ENCODE data around the gene LPP. TPM values are rescaled to one million over a fixed set of nuclear protein-coding genes. Genes with fewer than 3 reads are reported as not detected.

Gene LPP
- total and polyA plus RNA-seq, 10 of the 15 experiments (the other 5 are each of a cell fraction or from before 2014, with no cell fraction given): under 0.01 to 0.62 (median 0.03) TPM

GRCh38 chr3:188446766-188447165 is 292.8 kb downstream of the LPP start:
- FAIRE-seq (no peak), ATAC-seq (peak; percentile 65), DNase-seq (ENCODE audit: low read depth, low spot score) (no peak)
- 0% methylated on average over 3 of the region's 3 CpGs for WGBS (ENCODE audit: insufficient coverage, insufficient replicate concordance, low lambda C conversion rate, missing lambda C conversion rate)
- POLR2A ChIA-PET: no interaction called here
- no TSS peak for BruUV-seq (replicated peaks)
- Histone ChIP-seq H2AFZ (ENCODE audit: control insufficient read depth, low read depth, low read length) (no peak overlapping the region), H3K9me3 (replicated peaks; ENCODE audit: control insufficient read depth, insufficient read depth, low read length) (no peaks in the 10 kb centered on the region; the same call in 2 of the 3 replicates), H3K4me3 (no peak overlapping the region), H3K4me1 (ENCODE audit: control insufficient read depth, insufficient read depth, low read length) (peaks cover 14% of the 10 kb centered on the region), H3K9ac (ENCODE audit: control insufficient read depth, insufficient read depth, low read length) (no peak overlapping the region), H3K79me2 (ENCODE audit: control insufficient read depth, insufficient read depth, low read length) (no peaks in the 10 kb centered on the region), H3K27me3 (replicated peaks in 1 of 2; ENCODE audit: control insufficient read depth in 2 of 2, insufficient read depth in 2 of 2, low read length in 1 of 2) (no peaks in the 10 kb centered on the region), H3K27ac (ENCODE audit: control insufficient read depth, insufficient read depth) (peak overlapping the region; percentile 57), H3K4me2 (ENCODE audit: control insufficient read depth, insufficient read depth) (peak overlapping the region; percentile 60), H4K20me1 (ENCODE audit: control insufficient read depth, insufficient read depth) (no peaks in the 10 kb centered on the region), H3K36me3 (ENCODE audit: control insufficient read depth in 2 of 2, insufficient read depth in 2 of 2, low read length in 1 of 2) (no peaks in the 10 kb centered on the region)
- SMC1A ChIA-PET (ENCODE audit: uncharacterized antibody, unreplicated experiment): no interaction called here
- intact Hi-C loops (cut with micrococcal nuclease; ENCODE audit: unreplicated experiment): loop anchor here (1.0 to 5.0 kb wide), 4 partner anchors 24 to 137 kb away; no protein-coding TSS in a partner anchor
- CTCF ChIA-PET: no interaction called here
- in situ Hi-C loops (cut with MboI): no loop called here
- RAD21 ChIA-PET (ENCODE audit: unreplicated experiment): no interaction called here
- no peak for TF ChIP-seq CHD1 (IDR thresholded peaks at IDR 0.05; ENCODE audit: low read depth, low read length)
- TF ChIP-seq RUNX3 (IDR thresholded peaks at IDR 0.05; ENCODE audit: low read length): peak; percentile 65; the same call in 1 of the 2 replicates
- TF ChIP-seq HDGF (IDR thresholded peaks at IDR 0.05): no peak
- no peak for TF ChIP-seq MAX (IDR thresholded peaks at IDR 0.05; ENCODE audit: low read depth, low read length)
- TF ChIP-seq, protein P1, sequence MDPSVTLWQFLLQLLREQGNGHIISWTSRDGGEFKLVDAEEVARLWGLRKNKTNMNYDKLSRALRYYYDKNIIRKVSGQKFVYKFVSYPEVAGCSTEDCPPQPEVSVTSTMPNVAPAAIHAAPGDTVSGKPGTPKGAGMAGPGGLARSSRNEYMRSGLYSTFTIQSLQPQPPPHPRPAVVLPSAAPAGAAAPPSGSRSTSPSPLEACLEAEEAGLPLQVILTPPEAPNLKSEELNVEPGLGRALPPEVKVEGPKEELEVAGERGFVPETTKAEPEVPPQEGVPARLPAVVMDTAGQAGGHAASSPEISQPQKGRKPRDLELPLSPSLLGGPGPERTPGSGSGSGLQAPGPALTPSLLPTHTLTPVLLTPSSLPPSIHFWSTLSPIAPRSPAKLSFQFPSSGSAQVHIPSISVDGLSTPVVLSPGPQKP (IDR thresholded peaks at IDR 0.05; ENCODE audit: low read depth, low read length): no peak
- TF ChIP-seq MXI1 (IDR thresholded peaks at IDR 0.05; ENCODE audit: low read depth, low read length): no peak
- no peak for TF ChIP-seq LARP7 (IDR thresholded peaks at IDR 0.05)
- TF ChIP-seq ATF2 (IDR thresholded peaks at IDR 0.05; ENCODE audit: low read length): 0 out of 2 replicates have a peak, but pooled peaks have one; percentile 23
- TF ChIP-seq POLR2AphosphoS5 (IDR thresholded peaks at IDR 0.05; ENCODE audit: low read length): no peak
- no peak for TF ChIP-seq KAT2A (conservative IDR thresholded peaks at IDR 0.05; ENCODE audit: control insufficient read depth, low read depth, low read length)
- TF ChIP-seq NRF1 (conservative IDR thresholded peaks at IDR 0.05; ENCODE audit: low read depth, low read length): no peak
- peak; percentile 36; the same call in 1 of the 2 replicates for TF ChIP-seq TCF3 (IDR thresholded peaks at IDR 0.05; ENCODE audit: borderline replicate concordance, insufficient read depth, low read depth, low read length)
- TF ChIP-seq NBN (IDR thresholded peaks at IDR 0.05): no peak
- TF ChIP-seq TCF12 (IDR thresholded peaks at IDR 0.05; ENCODE audit: low read depth, low read length): 0 out of 2 replicates have a peak, but pooled peaks have one; percentile 62
- TF ChIP-seq CREB1 (IDR thresholded peaks at IDR 0.05; ENCODE audit: low read depth): no peak
- TF ChIP-seq BCL3 (IDR thresholded peaks at IDR 0.05; ENCODE audit: borderline replicate concordance, insufficient read depth, low read depth, low read length, poor library complexity, severe bottlenecking): no peak
- no peak for TF ChIP-seq ZNF217 (IDR thresholded peaks at IDR 0.05)
- TF ChIP-seq BCL11A (IDR thresholded peaks at IDR 0.05; ENCODE audit: low read depth, low read length): 0 out of 2 replicates have a peak, but pooled peaks have one; percentile 54
- TF ChIP-seq PKNOX1 (IDR thresholded peaks at IDR 0.05): no peak
- TF ChIP-seq MLLT1 (IDR thresholded peaks at IDR 0.05): no peak

Data from GM12878 (cell line).